Measurements from ENCODE around the gene C3.
"Not testable (repeated sequence)": the region's sequence is repeated elsewhere in the genome, so short reads cannot be mapped to it uniquely, and the experiment has no call there.

Gene C3

DNA sequence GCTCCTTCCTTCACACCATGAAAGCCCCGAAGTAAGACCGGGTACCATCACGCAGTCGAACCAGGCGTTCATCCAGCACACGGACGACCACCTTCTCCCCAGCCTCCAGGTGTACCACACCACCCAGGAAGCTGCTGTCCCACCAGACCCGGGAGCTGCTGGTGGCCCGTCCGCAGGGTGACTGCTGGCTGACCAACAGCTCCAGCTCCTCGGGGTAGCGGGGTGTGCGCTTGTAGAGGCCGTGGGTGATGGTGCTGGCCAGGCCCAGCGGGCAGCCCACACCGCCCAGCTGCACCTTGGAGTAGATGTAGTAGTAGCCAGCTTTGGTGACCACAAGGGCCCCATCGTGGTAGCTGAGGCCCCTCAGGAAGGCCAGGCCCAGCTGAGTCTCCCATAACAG is 55.5 kb downstream of the C3 start:
- no peaks in the 10 kb centered on the region for H3K9me2 ChIP-seq (replicated peaks; ENCODE audit: low read depth, low read length)
- no peak overlapping the region for H3K4me3 ChIP-seq (ENCODE audit: low read length, poor library complexity, severe bottlenecking)
- H3F3A ChIP-seq (ENCODE audit: low read depth) = no peaks in the 10 kb centered on the region
- no peak overlapping the region for H2AFZ ChIP-seq (ENCODE audit: low read length)
- H3K4me2 ChIP-seq (ENCODE audit: low read depth, low read length, poor library complexity, severe bottlenecking) = no peak overlapping the region
- H3K9me3 ChIP-seq (ENCODE audit: insufficient read depth, low read depth, low read length) = no peaks in the 10 kb centered on the region
- peaks cover 11% of the 10 kb centered on the region for H3K4me1 ChIP-seq (ENCODE audit: insufficient read depth, low read length, poor library complexity, severe bottlenecking)
- no peaks in the 10 kb centered on the region for H3K27me3 ChIP-seq (ENCODE audit: insufficient read depth, low read length, poor library complexity, severe bottlenecking)
- no peak overlapping the region for H3K9ac ChIP-seq (ENCODE audit: low read depth, low read length, poor library complexity, severe bottlenecking)
- H3K36me3 ChIP-seq (ENCODE audit: insufficient read depth, low read length) = no peaks in the 10 kb centered on the region
- H3K79me2 ChIP-seq (ENCODE audit: insufficient read depth, low read length) = no peaks in the 10 kb centered on the region
- no peaks in the 10 kb centered on the region for H4K20me1 ChIP-seq (ENCODE audit: insufficient read depth, low read length, poor library complexity, severe bottlenecking)
- TF ChIP-seq EZH2phosphoT487 (IDR thresholded peaks at IDR 0.05; ENCODE audit: borderline replicate concordance) = no peak
- TF ChIP-seq, protein P1, sequence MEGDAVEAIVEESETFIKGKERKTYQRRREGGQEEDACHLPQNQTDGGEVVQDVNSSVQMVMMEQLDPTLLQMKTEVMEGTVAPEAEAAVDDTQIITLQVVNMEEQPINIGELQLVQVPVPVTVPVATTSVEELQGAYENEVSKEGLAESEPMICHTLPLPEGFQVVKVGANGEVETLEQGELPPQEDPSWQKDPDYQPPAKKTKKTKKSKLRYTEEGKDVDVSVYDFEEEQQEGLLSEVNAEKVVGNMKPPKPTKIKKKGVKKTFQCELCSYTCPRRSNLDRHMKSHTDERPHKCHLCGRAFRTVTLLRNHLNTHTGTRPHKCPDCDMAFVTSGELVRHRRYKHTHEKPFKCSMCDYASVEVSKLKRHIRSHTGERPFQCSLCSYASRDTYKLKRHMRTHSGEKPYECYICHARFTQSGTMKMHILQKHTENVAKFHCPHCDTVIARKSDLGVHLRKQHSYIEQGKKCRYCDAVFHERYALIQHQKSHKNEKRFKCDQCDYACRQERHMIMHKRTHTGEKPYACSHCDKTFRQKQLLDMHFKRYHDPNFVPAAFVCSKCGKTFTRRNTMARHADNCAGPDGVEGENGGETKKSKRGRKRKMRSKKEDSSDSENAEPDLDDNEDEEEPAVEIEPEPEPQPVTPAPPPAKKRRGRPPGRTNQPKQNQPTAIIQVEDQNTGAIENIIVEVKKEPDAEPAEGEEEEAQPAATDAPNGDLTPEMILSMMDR (conservative IDR thresholded peaks at IDR 0.05; ENCODE audit: low read length) = no peak

GRCh38 chr19:6663236-6664201 is 56.9 kb downstream of the C3 start:
- H3K9ac ChIP-seq (ENCODE audit: low read depth, low read length, poor library complexity, severe bottlenecking) = no peak overlapping the region
- H3K4me2 ChIP-seq (ENCODE audit: low read depth, low read length, poor library complexity, severe bottlenecking) = no peak overlapping the region
- H3F3A ChIP-seq (ENCODE audit: low read depth) = no peaks in the 10 kb centered on the region
- H3K36me3 ChIP-seq (ENCODE audit: insufficient read depth, low read length) = no peaks in the 10 kb centered on the region
- H3K4me1 ChIP-seq (ENCODE audit: insufficient read depth, low read length, poor library complexity, severe bottlenecking) = peaks cover 14% of the 10 kb centered on the region
- TF ChIP-seq, protein P1 (conservative IDR thresholded peaks at IDR 0.05; ENCODE audit: low read length) = no peak
- no peak for TF ChIP-seq EZH2phosphoT487 (IDR thresholded peaks at IDR 0.05; ENCODE audit: borderline replicate concordance)
- no peak overlapping the region for H3K4me3 ChIP-seq (ENCODE audit: low read length, poor library complexity, severe bottlenecking)
- H3K9me2 ChIP-seq (replicated peaks; ENCODE audit: low read depth, low read length) = no peaks in the 10 kb centered on the region
- H3K79me2 ChIP-seq (ENCODE audit: insufficient read depth, low read length) = no peaks in the 10 kb centered on the region
- H3K27me3 ChIP-seq (ENCODE audit: insufficient read depth, low read length, poor library complexity, severe bottlenecking) = no peaks in the 10 kb centered on the region
- H3K9me3 ChIP-seq (ENCODE audit: insufficient read depth, low read depth, low read length) = no peaks in the 10 kb centered on the region
- H4K20me1 ChIP-seq (ENCODE audit: insufficient read depth, low read length, poor library complexity, severe bottlenecking) = no peaks in the 10 kb centered on the region
- no peak overlapping the region for H2AFZ ChIP-seq (ENCODE audit: low read length)

GRCh38 chr19:6662702-6663101 is 57.7 kb downstream of the C3 start:
- TF ChIP-seq EZH2phosphoT487 (IDR thresholded peaks at IDR 0.05; ENCODE audit: borderline replicate concordance) = no peak
- TF ChIP-seq, protein P1 (conservative IDR thresholded peaks at IDR 0.05; ENCODE audit: low read length) = no peak
- Histone ChIP-seq H3K27me3 (ENCODE audit: insufficient read depth, low read length, poor library complexity, severe bottlenecking) (no peaks in the 10 kb centered on the region), H3K4me2 (ENCODE audit: low read depth, low read length, poor library complexity, severe bottlenecking) (no peak overlapping the region)

DNA sequence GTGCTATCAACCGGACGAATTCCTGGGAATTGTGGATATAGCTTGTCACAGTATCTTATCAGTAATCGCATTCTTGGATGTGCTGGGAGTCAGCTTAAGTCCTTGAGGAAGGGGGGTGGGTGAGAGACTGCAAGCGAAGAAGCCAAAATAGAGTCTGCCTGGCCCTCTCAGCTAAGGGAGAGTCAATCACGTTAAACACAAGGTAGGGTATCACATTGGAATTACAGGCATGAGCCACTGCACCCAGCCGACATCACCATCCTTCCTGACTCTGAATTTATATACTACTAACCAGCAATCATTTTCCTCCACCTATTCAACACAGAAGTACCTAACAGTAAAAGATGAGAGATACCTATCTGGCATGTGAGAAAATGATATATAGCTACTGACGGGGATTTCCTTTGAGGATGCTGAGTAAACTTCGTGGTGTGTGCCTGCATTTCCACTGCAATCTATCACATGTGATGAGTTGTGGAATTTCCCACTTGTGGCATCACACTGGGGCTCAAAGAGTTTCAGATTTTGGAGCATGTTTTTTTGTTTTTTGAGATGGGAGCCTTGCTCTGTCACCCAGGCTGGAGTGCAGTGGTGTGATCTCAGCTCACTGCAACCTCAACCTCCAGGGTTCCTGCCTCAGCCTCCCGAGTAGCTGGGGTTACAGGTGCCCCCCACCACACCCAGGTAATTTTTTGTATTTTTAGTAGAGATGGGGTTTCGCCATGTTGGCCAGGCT is 58.8 kb downstream of the C3 start:
- not testable (repeated sequence) for H3K9ac ChIP-seq (ENCODE audit: low read depth, low read length, poor library complexity, severe bottlenecking); H3F3A ChIP-seq (ENCODE audit: low read depth); H3K9me3 ChIP-seq (ENCODE audit: insufficient read depth, low read depth, low read length); H3K79me2 ChIP-seq (ENCODE audit: insufficient read depth, low read length); H2AFZ ChIP-seq (ENCODE audit: low read length); H3K36me3 ChIP-seq (ENCODE audit: insufficient read depth, low read length); H3K4me3 ChIP-seq (ENCODE audit: low read length, poor library complexity, severe bottlenecking); H3K27me3 ChIP-seq (ENCODE audit: insufficient read depth, low read length, poor library complexity, severe bottlenecking); H4K20me1 ChIP-seq (ENCODE audit: insufficient read depth, low read length, poor library complexity, severe bottlenecking); H3K4me2 ChIP-seq (ENCODE audit: low read depth, low read length, poor library complexity, severe bottlenecking); H3K9me2 ChIP-seq (replicated peaks; ENCODE audit: low read depth, low read length)
- H3K4me1 ChIP-seq (ENCODE audit: insufficient read depth, low read length, poor library complexity, severe bottlenecking) = peaks cover 19% of the 10 kb centered on the region

More at GRCh38 chr19:6662702-6663101, 57.7 kb downstream of the C3 start:
- H3K9ac ChIP-seq (ENCODE audit: low read depth, low read length, poor library complexity, severe bottlenecking) = no peak overlapping the region
- no peak overlapping the region for H3K4me3 ChIP-seq (ENCODE audit: low read length, poor library complexity, severe bottlenecking)
- no peaks in the 10 kb centered on the region for H4K20me1 ChIP-seq (ENCODE audit: insufficient read depth, low read length, poor library complexity, severe bottlenecking)
- H2AFZ ChIP-seq (ENCODE audit: low read length) = no peak overlapping the region
- no peaks in the 10 kb centered on the region for H3K9me2 ChIP-seq (replicated peaks; ENCODE audit: low read depth, low read length)
- no peaks in the 10 kb centered on the region for H3K9me3 ChIP-seq (ENCODE audit: insufficient read depth, low read depth, low read length)
- H3K36me3 ChIP-seq (ENCODE audit: insufficient read depth, low read length) = no peaks in the 10 kb centered on the region
- peaks cover 19% of the 10 kb centered on the region for H3K4me1 ChIP-seq (ENCODE audit: insufficient read depth, low read length, poor library complexity, severe bottlenecking)
- H3K79me2 ChIP-seq (ENCODE audit: insufficient read depth, low read length) = no peaks in the 10 kb centered on the region
- H3F3A ChIP-seq (ENCODE audit: low read depth) = no peaks in the 10 kb centered on the region

Measured in Loucy (cell line).